Neural cell (in vitro differentiated cells): ENCODE measurements around the gene ERH.

Source experiments
- EP300 ChIP-seq: fragments of 450-650 bp; conservative IDR thresholded peaks from 2 replicates; pipeline ENCODE4 v1.6.1; 2014; ENCODE audit warnings: antibody characterized with exemption, mild to moderate bottlenecking, moderate library complexity; ENCODE audit not compliant: poor library complexity, severe bottlenecking
- EZH2 ChIP-seq: fragments of 200-600, 300-800 bp; shearing (Covaris generic), sonication (generic); IDR thresholded peaks from 2 replicates; pipeline ENCODE4 v1.6.1; 2014; ENCODE audit warnings: antibody characterized with exemption, low read length, borderline replicate concordance, mild to moderate bottlenecking; ENCODE audit not compliant: insufficient read depth, poor library complexity, severe bottlenecking
- MXI1 ChIP-seq: fragments of 450-650 bp; conservative IDR thresholded peaks from 2 replicates; pipeline ENCODE4 v1.6.1; 2014; ENCODE audit warnings: antibody characterized with exemption, mild to moderate bottlenecking; ENCODE audit not compliant: poor library complexity, severe bottlenecking
- POLR2AphosphoS5 ChIP-seq: IDR thresholded peaks from 2 replicates; pipeline ENCODE4 v1.6.1; 2012
- RAD21 ChIP-seq: fragments of 450-650 bp; conservative IDR thresholded peaks from 2 replicates; pipeline ENCODE4 v1.6.1; 2014; ENCODE audit warnings: antibody characterized with exemption, mild to moderate bottlenecking, moderate library complexity
- TAF1 ChIP-seq: IDR thresholded peaks from 2 replicates; pipeline ENCODE4 v1.6.1; 2012; ENCODE audit warnings: low read depth
- TF ChIP-seq, protein P1 (sequence below): fragments of 450-650 bp; IDR thresholded peaks from 2 replicates; pipeline ENCODE4 v1.5.1; 2014; ENCODE audit warnings: antibody characterized with exemption, mild to moderate bottlenecking, moderate library complexity; ENCODE audit not compliant: poor library complexity, severe bottlenecking
- TF ChIP-seq, protein P2 (sequence below): IDR thresholded peaks from 2 replicates; pipeline ENCODE4 v1.6.1; 2012; ENCODE audit warnings: borderline replicate concordance

DNA sequence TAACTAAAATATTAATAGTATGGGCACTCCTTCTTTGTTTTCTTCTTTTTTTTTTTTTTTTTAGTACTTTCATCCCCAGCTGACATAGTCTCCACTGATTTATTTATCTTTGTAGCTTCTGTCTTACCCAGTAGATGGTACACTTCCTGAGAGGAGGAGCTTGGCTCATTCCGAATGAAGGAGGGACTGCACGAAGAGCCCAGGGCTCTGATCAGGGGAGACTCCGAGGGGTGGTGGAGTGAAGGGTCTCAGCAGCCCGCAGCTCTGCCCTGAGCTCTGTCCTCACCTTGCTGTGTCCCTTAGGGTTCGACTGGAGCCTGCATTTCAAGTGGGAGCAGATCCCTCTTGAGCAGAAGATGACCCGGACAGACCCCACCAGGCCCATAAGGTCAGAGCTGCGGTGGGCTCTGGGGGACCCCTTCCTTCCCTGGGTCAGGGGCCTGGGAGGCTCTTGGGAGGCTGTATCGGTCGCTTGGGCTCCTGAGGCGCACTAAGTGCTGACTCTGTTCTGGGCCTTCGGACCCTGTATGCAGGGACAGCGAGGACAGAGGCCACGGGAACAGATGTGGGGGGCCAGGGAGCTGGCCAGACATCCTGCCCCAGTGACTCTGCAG is 65.2 kb downstream of the ERH start:
- TF ChIP-seq RAD21, result no peak
- TF ChIP-seq, protein P1, sequence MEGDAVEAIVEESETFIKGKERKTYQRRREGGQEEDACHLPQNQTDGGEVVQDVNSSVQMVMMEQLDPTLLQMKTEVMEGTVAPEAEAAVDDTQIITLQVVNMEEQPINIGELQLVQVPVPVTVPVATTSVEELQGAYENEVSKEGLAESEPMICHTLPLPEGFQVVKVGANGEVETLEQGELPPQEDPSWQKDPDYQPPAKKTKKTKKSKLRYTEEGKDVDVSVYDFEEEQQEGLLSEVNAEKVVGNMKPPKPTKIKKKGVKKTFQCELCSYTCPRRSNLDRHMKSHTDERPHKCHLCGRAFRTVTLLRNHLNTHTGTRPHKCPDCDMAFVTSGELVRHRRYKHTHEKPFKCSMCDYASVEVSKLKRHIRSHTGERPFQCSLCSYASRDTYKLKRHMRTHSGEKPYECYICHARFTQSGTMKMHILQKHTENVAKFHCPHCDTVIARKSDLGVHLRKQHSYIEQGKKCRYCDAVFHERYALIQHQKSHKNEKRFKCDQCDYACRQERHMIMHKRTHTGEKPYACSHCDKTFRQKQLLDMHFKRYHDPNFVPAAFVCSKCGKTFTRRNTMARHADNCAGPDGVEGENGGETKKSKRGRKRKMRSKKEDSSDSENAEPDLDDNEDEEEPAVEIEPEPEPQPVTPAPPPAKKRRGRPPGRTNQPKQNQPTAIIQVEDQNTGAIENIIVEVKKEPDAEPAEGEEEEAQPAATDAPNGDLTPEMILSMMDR, result no peak
- no peak for TF ChIP-seq TAF1
- TF ChIP-seq MXI1, result no peak
- TF ChIP-seq EZH2, result no peak
- no peak for TF ChIP-seq POLR2AphosphoS5
- no peak for TF ChIP-seq EP300
- TF ChIP-seq, protein P2, sequence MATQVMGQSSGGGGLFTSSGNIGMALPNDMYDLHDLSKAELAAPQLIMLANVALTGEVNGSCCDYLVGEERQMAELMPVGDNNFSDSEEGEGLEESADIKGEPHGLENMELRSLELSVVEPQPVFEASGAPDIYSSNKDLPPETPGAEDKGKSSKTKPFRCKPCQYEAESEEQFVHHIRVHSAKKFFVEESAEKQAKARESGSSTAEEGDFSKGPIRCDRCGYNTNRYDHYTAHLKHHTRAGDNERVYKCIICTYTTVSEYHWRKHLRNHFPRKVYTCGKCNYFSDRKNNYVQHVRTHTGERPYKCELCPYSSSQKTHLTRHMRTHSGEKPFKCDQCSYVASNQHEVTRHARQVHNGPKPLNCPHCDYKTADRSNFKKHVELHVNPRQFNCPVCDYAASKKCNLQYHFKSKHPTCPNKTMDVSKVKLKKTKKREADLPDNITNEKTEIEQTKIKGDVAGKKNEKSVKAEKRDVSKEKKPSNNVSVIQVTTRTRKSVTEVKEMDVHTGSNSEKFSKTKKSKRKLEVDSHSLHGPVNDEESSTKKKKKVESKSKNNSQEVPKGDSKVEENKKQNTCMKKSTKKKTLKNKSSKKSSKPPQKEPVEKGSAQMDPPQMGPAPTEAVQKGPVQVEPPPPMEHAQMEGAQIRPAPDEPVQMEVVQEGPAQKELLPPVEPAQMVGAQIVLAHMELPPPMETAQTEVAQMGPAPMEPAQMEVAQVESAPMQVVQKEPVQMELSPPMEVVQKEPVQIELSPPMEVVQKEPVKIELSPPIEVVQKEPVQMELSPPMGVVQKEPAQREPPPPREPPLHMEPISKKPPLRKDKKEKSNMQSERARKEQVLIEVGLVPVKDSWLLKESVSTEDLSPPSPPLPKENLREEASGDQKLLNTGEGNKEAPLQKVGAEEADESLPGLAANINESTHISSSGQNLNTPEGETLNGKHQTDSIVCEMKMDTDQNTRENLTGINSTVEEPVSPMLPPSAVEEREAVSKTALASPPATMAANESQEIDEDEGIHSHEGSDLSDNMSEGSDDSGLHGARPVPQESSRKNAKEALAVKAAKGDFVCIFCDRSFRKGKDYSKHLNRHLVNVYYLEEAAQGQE, result no peak
